H9 (cell line): ENCODE measurements around the gene LFNG. TPM values are rescaled to one million over a fixed set of nuclear protein-coding genes. Genes with fewer than 3 reads are reported as not detected.

Experiments
- DNase-seq: peaks from one replicate; pipeline ENCODE4 v3.0.0-alpha.2; 2017
- H2AFZ ChIP-seq: one replicate; pipeline ENCODE4 v1.6.1; 2013; ENCODE audit warnings: mild to moderate bottlenecking, low read length, control low read depth, moderate library complexity
- H2AK5ac ChIP-seq: 2 replicates; pipeline ENCODE4 v1.6.1; 2013; ENCODE audit warnings: low read length, control low read depth, mixed read lengths; ENCODE audit not compliant: insufficient read length
- H2BK120ac ChIP-seq: one replicate; pipeline ENCODE4 v1.6.1; 2013; ENCODE audit warnings: low read depth, mild to moderate bottlenecking, low read length, control low read depth, inconsistent platforms; ENCODE audit not compliant: poor library complexity, severe bottlenecking
- H2BK12ac ChIP-seq: 2 replicates; pipeline ENCODE4 v1.6.1; 2013; ENCODE audit warnings: low read length, control low read depth, mixed read lengths, low read depth; ENCODE audit not compliant: insufficient read length
- H2BK15ac ChIP-seq: 2 replicates; pipeline ENCODE4 v1.6.1; 2013; ENCODE audit warnings: low read depth, low read length, control low read depth
- H2BK20ac ChIP-seq: one replicate; pipeline ENCODE4 v1.6.1; 2013; ENCODE audit warnings: low read depth, mild to moderate bottlenecking, low read length, control low read depth, inconsistent platforms; ENCODE audit not compliant: poor library complexity, severe bottlenecking
- H2BK5ac ChIP-seq: 2 replicates; pipeline ENCODE4 v1.6.1; 2013; ENCODE audit warnings: low read length, control low read depth, mixed read lengths; ENCODE audit not compliant: insufficient read length
- H3K14ac ChIP-seq: 2 replicates; pipeline ENCODE4 v1.6.1; 2013; ENCODE audit warnings: low read length, control low read depth; ENCODE audit not compliant: insufficient read depth
- H3K18ac ChIP-seq: 2 replicates; pipeline ENCODE4 v1.6.1; 2013; ENCODE audit warnings: low read depth, mild to moderate bottlenecking, mixed read lengths, low read length, control low read depth; ENCODE audit not compliant: insufficient read length
- H3K23ac ChIP-seq: 2 replicates; pipeline ENCODE4 v1.6.1; 2013; ENCODE audit warnings: low read length, control low read depth, mixed read lengths, low read depth; ENCODE audit not compliant: insufficient read length
- H3K23me2 ChIP-seq: 2 replicates; pipeline ENCODE4 v1.6.1; 2013; ENCODE audit warnings: low read depth, mild to moderate bottlenecking, mixed read lengths, low read length, control low read depth; ENCODE audit not compliant: insufficient read length, poor library complexity, severe bottlenecking
- H3K27ac ChIP-seq: 2 replicates; pipeline ENCODE4 v1.5.1; 2013; ENCODE audit warnings: low read length, control low read depth, mixed read lengths, low read depth; ENCODE audit not compliant: insufficient read length
- H3K27me3 ChIP-seq: 2 replicates; pipeline ENCODE4 v1.6.1; 2013; ENCODE audit warnings: low read length, control low read depth, inconsistent platforms; ENCODE audit not compliant: insufficient read depth
- H3K4ac ChIP-seq: 2 replicates; pipeline ENCODE4 v1.6.1; 2013; ENCODE audit warnings: low read depth, mild to moderate bottlenecking, control low read depth, inconsistent platforms, low read length, moderate library complexity
- H3K4me1 ChIP-seq: 2 replicates; pipeline ENCODE4 v1.6.1; 2013; ENCODE audit warnings: low read length, control low read depth, inconsistent platforms; ENCODE audit not compliant: insufficient read depth
- H3K4me2 ChIP-seq: 2 replicates; pipeline ENCODE4 v1.6.1; 2013; ENCODE audit warnings: low read length, control low read depth, mixed read lengths; ENCODE audit not compliant: insufficient read length, insufficient read depth
- H3K56ac ChIP-seq: 2 replicates; pipeline ENCODE4 v1.6.1; 2013; ENCODE audit warnings: low read depth, mild to moderate bottlenecking, mixed read lengths, low read length, control low read depth; ENCODE audit not compliant: insufficient read length
- H3K79me1 ChIP-seq: 2 replicates; pipeline ENCODE4 v1.6.1; 2013; ENCODE audit warnings: low read depth, mild to moderate bottlenecking, moderate library complexity, low read length, control low read depth, inconsistent platforms; ENCODE audit not compliant: insufficient read depth, poor library complexity, severe bottlenecking
- H3K79me2 ChIP-seq: 2 replicates; pipeline ENCODE4 v1.6.1; 2013; ENCODE audit warnings: low read length, control low read depth, inconsistent platforms; ENCODE audit not compliant: insufficient read depth
- H3K9ac ChIP-seq: 2 replicates; pipeline ENCODE4 v1.6.1; 2013; ENCODE audit warnings: low read length, control low read depth, mixed read lengths; ENCODE audit not compliant: insufficient read length; ENCODE audit errors: extremely low read depth
- H3K9me3 ChIP-seq: one replicate; pipeline ENCODE4 v1.6.1; 2013; ENCODE audit warnings: low read depth, low read length, inconsistent platforms; ENCODE audit not compliant: control insufficient read depth
- H3T11ph ChIP-seq: one replicate; pipeline ENCODE4 v1.6.1; 2013; ENCODE audit warnings: mild to moderate bottlenecking, low read length, control low read depth, inconsistent platforms
- H4K20me1 ChIP-seq: one replicate; pipeline ENCODE4 v1.6.1; 2013; ENCODE audit not compliant: control insufficient read depth, insufficient read length, insufficient read depth
- H4K5ac ChIP-seq: 2 replicates; pipeline ENCODE4 v1.6.1; 2013; ENCODE audit warnings: low read depth, mild to moderate bottlenecking, mixed read lengths, low read length, control low read depth; ENCODE audit not compliant: insufficient read length
- H4K8ac ChIP-seq: replicated peaks from 2 replicates; pipeline ENCODE4 v1.6.1; 2013; ENCODE audit warnings: low read length, control low read depth, mixed read lengths, low read depth; ENCODE audit not compliant: insufficient read length
- H4K91ac ChIP-seq: 2 replicates; pipeline ENCODE4 v1.6.1; 2013; ENCODE audit warnings: low read depth, mild to moderate bottlenecking, moderate library complexity, mixed read lengths, low read length, control low read depth; ENCODE audit not compliant: insufficient read length
- H3K27ac Mint-ChIP-seq, 3 experiments: 2 replicates in 2 of 3; 3 replicates in 1 of 3; pipeline ENCODE4 v1.8.0; 2020 to 2021; ENCODE audit warnings: mixed read lengths in 3 of 3, mild to moderate bottlenecking in 1 of 3, moderate library complexity in 1 of 3
- H3K27me3 Mint-ChIP-seq: 2 replicates; pipeline ENCODE4 v1.8.0; 2021; ENCODE audit warnings: low read depth, mild to moderate bottlenecking, moderate library complexity, mixed read lengths
- H3K36me3 Mint-ChIP-seq, 3 experiments: 2 replicates in 2 of 3; 3 replicates in 1 of 3; pipeline ENCODE4 v1.8.0; 2020 to 2021; ENCODE audit warnings: low read depth in 3 of 3, mixed read lengths in 3 of 3; ENCODE audit not compliant: insufficient read depth in 1 of 3
- H3K4me1 Mint-ChIP-seq, 2 experiments: 2 replicates each; pipeline ENCODE4 v1.8.0; 2020; ENCODE audit warnings: mixed read lengths in 2 of 2
- H3K4me3 Mint-ChIP-seq, 2 experiments: 2 replicates in 1 of 2; 3 replicates in 1 of 2; pipeline ENCODE4 v1.8.0; 2020 to 2021; ENCODE audit warnings: mild to moderate bottlenecking in 2 of 2, mixed read lengths in 2 of 2, moderate library complexity in 1 of 2
- H3K9me3 Mint-ChIP-seq, 2 experiments: 2 replicates in 1 of 2; 3 replicates in 1 of 2; pipeline ENCODE4 v1.8.0; 2020; ENCODE audit warnings: mild to moderate bottlenecking in 2 of 2, mixed read lengths in 2 of 2, moderate library complexity in 1 of 2
- CTCF ChIP-seq: fragments of 200-600 bp; sonication (generic); conservative IDR thresholded peaks from 3 replicates; pipeline ENCODE4 v1.8.0; 2021; ENCODE audit warnings: antibody characterized with exemption, mild to moderate bottlenecking
- WGBS: extraction: QIAGEN DNeasy Blood & Tissue Kit; methylation state at CpG from one replicate; pipeline ENCODE4 v1.1.7; 2013; ENCODE audit warnings: missing lambda C conversion rate, low lambda C conversion rate, mixed read lengths; ENCODE audit not compliant: insufficient read length; ENCODE audit errors: extremely low coverage; 5-methylcytosine and 5-hydroxymethylcytosine counted together
- total RNA-seq: library from RNA; stranded (reverse); gene quantifications from 2 replicates; pipeline ENCODE4 v1.2.1, GENCODE V29; 2021

LFNG gene
- total RNA-seq, 1 experiment from 2014 or later: 52.9 TPM

GRCh38 chr7:2542011-2542915 is 22.7 kb downstream of the LFNG start:
- Histone ChIP-seq H3K14ac (no peak overlapping the region), H3K27ac (no peak overlapping the region), H3K23ac (no peak overlapping the region), H3T11ph (no peak overlapping the region), H2BK20ac (no peak overlapping the region), H4K8ac (no peak overlapping the region), H2AFZ (no peak overlapping the region), H3K23me2 (no peaks in the 10 kb centered on the region), H3K4me2 (no peak overlapping the region), H3K27me3 (no peaks in the 10 kb centered on the region), H2BK5ac (no peak overlapping the region), H3K56ac (no peak overlapping the region), H3K79me1 (no peaks in the 10 kb centered on the region), H4K5ac (no peak overlapping the region), H2BK12ac (no peak overlapping the region), H3K79me2 (no peaks in the 10 kb centered on the region), H2BK15ac (no peak overlapping the region), H3K9ac (no peak overlapping the region), H4K91ac (no peak overlapping the region), H2AK5ac (no peak overlapping the region), H2BK120ac (no peak overlapping the region), H3K4me1 (no peaks in the 10 kb centered on the region), H4K20me1 (no peaks in the 10 kb centered on the region), H3K4ac (no peak overlapping the region), H3K18ac (no peak overlapping the region), H3K9me3 (no peaks in the 10 kb centered on the region)
- Mint-ChIP-seq H3K9me3 (no peaks in the 10 kb centered on the region), H3K36me3 (peaks cover 17 to 57% (median 47%) of the 10 kb centered on the region in 3 experiments), H3K27ac (no peak overlapping the region), H3K4me3 (no peak overlapping the region), H3K4me1 (no peaks in the 10 kb centered on the region), H3K27me3 (no peaks in the 10 kb centered on the region)
- no peak for DNase-seq
- no CpG with 5 or more reads among the region's 25 CpGs for WGBS
- TF ChIP-seq CTCF: no peak
